ENCODE results near the gene ANKRD52.

GRCh38 chr12:56267443-56268071 is 9.4 kb upstream of the ANKRD52 start:
- TF ChIP-seq CTCF (conservative IDR thresholded peaks at IDR 0.05; ENCODE audit: low read length) = no peak
- no peak for TF ChIP-seq EZH2phosphoT487 (IDR thresholded peaks at IDR 0.05; ENCODE audit: borderline replicate concordance)
